ENCODE data around the gene COG3. TPM values are rescaled to one million over a fixed set of nuclear protein-coding genes. Genes with fewer than 3 reads are reported as not detected.

COG3 gene
- total and polyA plus RNA-seq, 7 donors = 22.9 to 30.7 (median 28.0) TPM

GRCh38 chr13:45454204-45454603, 10.5 kb upstream of the COG3 start:
- no peak overlapping the region for H3K27ac ChIP-seq
- DNase-seq = no peak
- H3K36me3 ChIP-seq = no peaks in the 10 kb centered on the region
- 86 to 87% methylated on average over 7 of the region's 7 CpGs for WGBS, 2 donors
- no peaks in the 10 kb centered on the region for H3K4me1 ChIP-seq
- H3K4me3 ChIP-seq = no peak overlapping the region
- intact Hi-C loops (cut with DNase I) = no loop called here
- H3K9me3 ChIP-seq = no peaks in the 10 kb centered on the region
- no peaks in the 10 kb centered on the region for H3K27me3 ChIP-seq
- TF ChIP-seq POLR2AphosphoS5 (IDR thresholded peaks at IDR 0.05) (no peak), EP300 (IDR thresholded peaks at IDR 0.05) (no peak), CTCF (IDR thresholded peaks at IDR 0.05) (no peak), POLR2A (IDR thresholded peaks at IDR 0.05) (no peak)

- no peak overlapping the region for H3K4me3 ChIP-seq
- no peaks in the 10 kb centered on the region for H3K9me3 ChIP-seq
- DNase-seq = no peak
- 93 to 94% methylated on average over 2 of the region's 2 CpGs for WGBS, 2 donors
- H3K36me3 ChIP-seq = no peaks in the 10 kb centered on the region
- TF ChIP-seq CTCF (IDR thresholded peaks at IDR 0.05) (no peak), EP300 (IDR thresholded peaks at IDR 0.05) (no peak), POLR2AphosphoS5 (IDR thresholded peaks at IDR 0.05) (no peak), POLR2A (IDR thresholded peaks at IDR 0.05) (no peak)
- intact Hi-C loops (cut with DNase I) = no loop called here
- no peak overlapping the region for H3K27ac ChIP-seq
- no peaks in the 10 kb centered on the region for H3K4me1 ChIP-seq
- H3K27me3 ChIP-seq = no peaks in the 10 kb centered on the region
Measured at GRCh38 chr13:45456196-45456972, 8.4 kb upstream of the COG3 start.

GRCh38 chr13:45464141-45464686, 525 bp upstream of the COG3 start:
- no peaks in the 10 kb centered on the region for H3K27me3 ChIP-seq
- H3K9me3 ChIP-seq = no peaks in the 10 kb centered on the region
- peak overlapping the region; percentile 81 to 99 (median 90) for H3K4me3 ChIP-seq
- intact Hi-C loops (cut with DNase I) = loop anchor here (1.0 to 2.0 kb wide), 2 partner anchors 46 to 93 kb away; partner anchors contain the start of gene SLC25A30
- 27 to 74% methylated on average over 9 of the region's 9 CpGs for WGBS, 2 donors
- H3K36me3 ChIP-seq = no peaks in the 10 kb centered on the region
- H3K4me1 ChIP-seq = peaks cover 0 to 35% (median 28%) of the 10 kb centered on the region in 4 donors
- peak overlapping the region; percentile 90 to 96 (median 94) for H3K27ac ChIP-seq
- no peak for DNase-seq
- TF ChIP-seq CTCF (IDR thresholded peaks at IDR 0.05) (peak in 1 of 4 experiments; percentile 46), POLR2AphosphoS5 (IDR thresholded peaks at IDR 0.05) (no peak)

GRCh38 chr13:45466359-45466758, 1.6 kb downstream of the COG3 start:
- intact Hi-C loops (cut with DNase I) = no loop called here
- H3K9me3 ChIP-seq = no peaks in the 10 kb centered on the region
- 14 to 75% methylated on average over 4 of the region's 4 CpGs for WGBS, 2 donors
- H3K4me1 ChIP-seq = peaks cover 0 to 42% (median 28%) of the 10 kb centered on the region in 4 donors
- DNase-seq = no peak
- TF ChIP-seq POLR2A (IDR thresholded peaks at IDR 0.05) = no peak
- TF ChIP-seq POLR2AphosphoS5 (IDR thresholded peaks at IDR 0.05) = no peak
- no peak for TF ChIP-seq EP300 (IDR thresholded peaks at IDR 0.05)
- no peak for TF ChIP-seq CTCF (IDR thresholded peaks at IDR 0.05)
- H3K27ac ChIP-seq = no peak overlapping the region
- no peaks in the 10 kb centered on the region for H3K27me3 ChIP-seq
- H3K4me3 ChIP-seq = no peak overlapping the region
- no peaks in the 10 kb centered on the region for H3K36me3 ChIP-seq
